ENCODE measurements around the gene CIC.

The CIC gene

GRCh38 chr19:42313096-42313839 is 44.2 kb downstream of the CIC start, which contains the start of gene TMEM145:
TMEM145 (plus strand) TSS chr19:42313309; CDS start chr19:42313377, 68 bp downstream.
- H3K4me3 ChIP-seq (ENCODE audit: low read depth in 1 of 2, low read length in 1 of 2): no peak within 1 kb of the TSS
- no peak within 1 kb of the TSS for H3K27ac ChIP-seq
- no peaks in the 10 kb centered on the region for H3K9me3 ChIP-seq
- H3K4me1 ChIP-seq (ENCODE audit: control insufficient read depth in 1 of 2, insufficient read depth in 1 of 2, low read depth in 1 of 2, low read length in 1 of 2): peaks cover 0 to 10% of the 10 kb centered on the region in 2 experiments
- peaks cover 76% of the 10 kb centered on the region for H3K27me3 ChIP-seq
- no peak for TF ChIP-seq CTCF (IDR thresholded peaks at IDR 0.05)
- no peaks in the 10 kb centered on the region for H3K36me3 ChIP-seq

GRCh38 chr19:42313840-42314755 is 45.0 kb downstream of the CIC start:
- no peaks in the 10 kb centered on the region for H3K9me3 ChIP-seq
- H3K4me3 ChIP-seq (ENCODE audit: low read depth in 1 of 2, low read length in 1 of 2): no peak overlapping the region
- no peak for TF ChIP-seq CTCF (IDR thresholded peaks at IDR 0.05)
- H3K36me3 ChIP-seq: no peaks in the 10 kb centered on the region
- H3K27me3 ChIP-seq: peaks cover 76% of the 10 kb centered on the region
- peaks cover 0 to 10% of the 10 kb centered on the region in 2 experiments for H3K4me1 ChIP-seq (ENCODE audit: control insufficient read depth in 1 of 2, insufficient read depth in 1 of 2, low read depth in 1 of 2, low read length in 1 of 2)
- no peak overlapping the region for H3K27ac ChIP-seq

- Histone ChIP-seq H3K4me1 (ENCODE audit: control insufficient read depth in 1 of 2, insufficient read depth in 1 of 2, low read depth in 1 of 2, low read length in 1 of 2) (peaks cover 0 to 10% of the 10 kb centered on the region in 2 experiments), H3K27me3 (peaks cover 79% of the 10 kb centered on the region), H3K9me3 (no peaks in the 10 kb centered on the region), H3K27ac (no peak overlapping the region), H3K4me3 (ENCODE audit: low read depth in 1 of 2, low read length in 1 of 2) (no peak overlapping the region), H3K36me3 (no peaks in the 10 kb centered on the region)
- TF ChIP-seq CTCF (IDR thresholded peaks at IDR 0.05): no peak
Measured at GRCh38 chr19:42315024-42315423, 46.0 kb downstream of the CIC start.

GRCh38 chr19:42316223-42317211 is 47.5 kb downstream of the CIC start:
- TF ChIP-seq CTCF (IDR thresholded peaks at IDR 0.05): no peak
- H3K9me3 ChIP-seq: no peaks in the 10 kb centered on the region
- peaks cover 79% of the 10 kb centered on the region for H3K27me3 ChIP-seq
- no peak overlapping the region for H3K4me3 ChIP-seq (ENCODE audit: low read depth in 1 of 2, low read length in 1 of 2)
- H3K36me3 ChIP-seq: no peaks in the 10 kb centered on the region
- no peak overlapping the region for H3K27ac ChIP-seq
- peaks cover 0 to 10% of the 10 kb centered on the region in 2 experiments for H3K4me1 ChIP-seq (ENCODE audit: control insufficient read depth in 1 of 2, insufficient read depth in 1 of 2, low read depth in 1 of 2, low read length in 1 of 2)

GRCh38 chr19:42317535-42317934 is 48.5 kb downstream of the CIC start:
- H3K27ac ChIP-seq: no peak overlapping the region
- H3K36me3 ChIP-seq: no peaks in the 10 kb centered on the region
- H3K4me1 ChIP-seq (ENCODE audit: control insufficient read depth in 1 of 2, insufficient read depth in 1 of 2, low read depth in 1 of 2, low read length in 1 of 2): peaks cover 0 to 10% of the 10 kb centered on the region in 2 experiments
- peaks cover 79% of the 10 kb centered on the region for H3K27me3 ChIP-seq
- no peak overlapping the region for H3K4me3 ChIP-seq (ENCODE audit: low read depth in 1 of 2, low read length in 1 of 2)
- TF ChIP-seq CTCF (IDR thresholded peaks at IDR 0.05): no peak
- H3K9me3 ChIP-seq: no peaks in the 10 kb centered on the region

Data from neutrophil (primary cell).